ENCODE data around the gene PRDM16.

PRDM16 gene

DNA sequence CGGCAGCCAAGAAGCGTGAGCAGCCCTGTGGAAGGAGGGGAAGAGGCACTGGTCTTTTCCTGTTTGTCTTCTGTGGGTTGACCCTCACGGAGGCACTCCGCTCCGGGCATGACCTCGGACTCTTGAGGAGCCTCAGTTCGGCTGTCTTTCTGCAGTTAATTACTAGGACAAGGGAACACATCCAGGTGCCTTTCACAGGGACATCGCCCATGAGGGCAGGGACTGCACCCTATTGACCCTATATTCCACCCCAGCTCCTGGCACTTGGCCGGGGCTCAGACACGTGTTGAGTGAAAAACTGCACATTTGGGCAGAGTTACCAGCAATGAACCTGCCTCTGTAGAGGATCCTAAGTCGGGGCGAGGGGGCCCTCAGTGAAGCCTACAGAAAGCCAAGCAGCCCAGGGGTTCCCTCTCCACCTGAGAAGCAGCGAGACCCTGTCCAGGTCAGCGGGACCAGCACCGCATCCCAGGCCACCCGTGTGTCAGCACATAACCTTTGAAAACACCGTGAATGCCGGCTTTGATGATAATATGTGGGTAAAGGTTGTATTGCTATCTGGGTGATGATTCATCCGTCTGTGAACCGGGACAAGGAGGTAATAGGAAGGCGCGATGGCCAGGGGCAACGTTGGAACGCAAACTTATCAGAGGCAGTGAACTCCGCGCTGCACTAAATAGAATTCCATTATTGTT lies 224.0 kb downstream of the PRDM16 start:
- no peak for DNase-seq

DNA sequence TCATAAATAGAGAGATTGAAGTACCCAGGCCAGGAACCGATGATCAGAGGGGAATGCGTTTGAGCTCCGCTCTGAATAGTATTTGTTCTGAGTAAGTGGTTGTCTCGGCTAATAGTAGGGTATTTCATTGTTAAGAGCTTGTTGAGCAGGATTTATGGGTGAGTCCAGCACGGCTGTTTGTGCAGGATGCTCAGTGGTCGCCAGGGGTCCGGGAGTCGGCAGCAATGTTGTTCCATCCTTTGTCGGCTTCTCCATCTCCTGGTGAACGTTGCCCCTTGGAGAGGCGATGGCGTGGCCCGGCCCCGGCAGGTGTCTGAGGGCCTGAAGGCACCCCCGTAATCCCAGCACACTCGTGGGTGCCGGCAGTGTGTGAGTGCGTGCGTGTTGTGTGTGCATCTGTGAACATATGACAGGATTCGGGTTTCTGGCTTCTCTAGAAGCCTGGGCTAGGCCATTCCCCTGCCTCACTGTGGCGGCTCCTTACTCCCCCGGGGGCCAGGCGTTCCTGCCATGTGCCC lies 224.6 kb downstream of the PRDM16 start:
- no peak for DNase-seq

DNA sequence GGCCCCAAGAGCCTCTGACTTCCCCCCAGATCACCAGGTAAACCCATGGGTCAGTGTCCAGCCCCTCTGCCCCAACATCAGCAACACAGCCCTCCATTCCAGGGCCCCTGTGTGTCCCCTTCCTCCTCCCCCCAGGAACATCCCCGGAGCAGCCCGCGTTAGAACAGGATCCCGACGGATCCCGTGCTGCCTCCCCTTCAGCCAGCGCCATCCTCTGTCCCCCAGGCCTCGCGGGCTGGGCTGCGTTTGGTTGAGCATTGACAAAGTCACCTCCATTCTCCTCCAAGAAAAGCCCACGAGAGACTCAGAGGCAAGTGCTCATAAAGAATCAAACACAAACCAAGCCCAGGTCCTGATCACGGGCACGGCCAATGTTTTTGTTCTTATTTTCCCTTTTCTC lies 225.4 kb downstream of the PRDM16 start:
- no peak for DNase-seq

DNA sequence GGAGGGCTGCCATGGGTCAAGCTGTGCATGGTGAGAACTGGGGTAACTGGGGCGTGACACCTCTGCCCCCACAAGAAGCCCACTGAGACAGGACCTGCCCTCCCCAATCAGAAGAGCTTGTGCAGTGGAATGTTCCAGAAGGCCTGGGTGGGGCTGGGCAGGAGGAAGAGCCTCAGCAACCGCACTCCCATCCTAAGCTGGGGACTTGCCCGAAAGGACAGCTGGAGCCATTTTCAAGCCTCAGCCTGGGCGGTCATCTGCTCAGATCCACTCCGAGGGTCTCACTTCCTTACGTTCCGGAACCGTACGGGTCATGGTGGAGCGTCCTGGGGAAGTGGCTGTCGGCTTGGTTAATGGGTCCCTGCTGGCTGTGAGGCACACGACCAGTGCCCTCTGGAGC lies 226.8 kb downstream of the PRDM16 start:
- DNase-seq, result no peak

DNA sequence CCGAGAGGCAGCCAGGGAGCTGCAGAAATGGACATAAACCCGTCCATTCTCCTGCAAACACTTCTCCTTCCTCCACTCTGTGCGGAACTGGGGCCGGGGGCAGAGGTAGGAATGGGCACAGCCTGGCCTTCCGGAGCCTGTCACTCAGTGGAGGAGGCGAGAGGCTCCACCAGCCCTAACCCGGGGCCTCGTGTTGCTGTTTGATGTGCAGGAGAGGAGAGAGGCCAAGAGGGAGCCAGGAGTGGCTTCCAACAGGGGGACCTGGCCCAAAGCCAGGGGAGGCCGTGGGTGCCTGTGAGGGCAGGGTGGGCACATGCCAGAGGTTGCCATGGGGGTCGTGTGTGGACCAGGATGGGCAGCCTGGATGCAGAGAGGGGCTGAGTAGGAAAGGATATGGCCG lies 227.3 kb downstream of the PRDM16 start:
- DNase-seq, result no peak

DNA sequence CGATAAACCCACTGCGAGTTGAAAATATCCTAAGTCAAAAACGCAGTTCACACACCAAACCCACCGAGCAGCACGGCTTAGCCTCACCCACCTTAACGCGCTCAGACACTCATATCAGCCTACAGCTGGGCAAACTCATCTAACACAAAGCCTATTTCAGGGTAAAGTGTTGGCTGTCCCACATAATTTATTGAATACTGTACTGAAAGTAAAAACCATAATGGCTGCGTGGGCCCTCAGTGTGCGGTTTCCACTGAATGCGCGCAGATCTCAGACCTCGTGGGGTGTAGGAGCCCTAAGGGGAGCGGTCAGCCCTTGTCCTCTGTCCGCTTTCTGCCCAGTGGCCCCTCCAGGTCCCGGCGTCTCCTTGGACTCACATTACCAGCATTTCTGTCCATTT lies 227.8 kb downstream of the PRDM16 start:
- DNase-seq, result no peak

DNA sequence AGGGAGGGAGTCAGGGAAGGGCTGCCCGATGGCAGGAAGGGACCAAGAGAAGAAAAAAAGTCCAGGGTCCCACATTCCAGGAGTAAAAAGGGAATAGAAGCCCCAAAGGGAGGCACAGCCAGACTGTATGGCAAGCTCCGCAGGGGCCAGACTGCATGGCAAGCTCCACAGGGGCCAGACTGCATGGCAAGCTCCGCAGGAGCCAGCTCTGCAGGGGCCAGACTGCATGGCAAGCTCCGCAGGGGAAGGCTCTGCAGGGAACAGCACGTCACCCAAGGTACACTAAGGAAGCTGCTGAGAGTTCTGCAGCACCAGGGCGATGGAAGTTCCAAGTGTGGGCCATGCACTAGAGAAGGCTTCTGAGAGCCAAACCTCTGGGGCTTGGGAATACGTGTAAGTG lies 228.8 kb downstream of the PRDM16 start:
- no peak for DNase-seq

DNA sequence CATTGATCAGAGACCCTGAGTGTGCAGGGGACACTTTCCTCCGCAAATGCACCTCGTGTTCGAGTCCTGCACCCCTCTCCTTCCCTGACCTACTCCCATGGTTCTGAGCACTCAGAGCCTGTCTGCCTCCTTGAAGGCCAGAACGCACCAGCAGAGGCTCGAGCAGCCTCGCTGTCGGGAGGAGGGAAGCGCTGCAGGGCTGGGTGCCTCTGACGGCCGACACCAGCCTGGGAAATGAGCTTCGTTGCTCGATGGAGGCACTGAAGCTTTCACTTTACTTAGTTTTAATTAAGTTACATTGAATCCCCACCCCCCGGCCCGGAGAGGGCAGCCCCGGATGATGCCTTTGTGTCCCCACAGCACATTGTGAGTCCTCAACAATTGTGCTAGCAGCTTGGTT lies 229.2 kb downstream of the PRDM16 start:
- no peak for DNase-seq

DNA sequence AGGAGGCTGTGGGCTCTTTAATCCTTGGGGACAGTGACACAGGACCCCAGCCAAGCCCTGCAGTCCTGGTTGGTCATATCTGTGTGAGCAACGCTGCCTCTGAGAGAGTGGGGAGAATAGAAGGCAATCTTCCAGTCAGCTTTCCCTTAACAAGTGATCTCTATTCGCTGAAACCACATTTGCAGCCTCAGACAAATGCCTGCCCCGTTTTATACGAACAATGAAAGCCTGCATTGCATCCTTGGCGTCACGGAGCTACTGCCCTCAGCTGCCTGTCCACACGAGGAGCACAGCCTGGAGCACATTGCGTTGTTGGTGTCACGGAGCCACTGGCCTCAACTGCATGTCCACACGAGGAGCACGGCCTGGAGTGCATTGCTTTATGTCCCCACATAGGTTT lies 235.2 kb downstream of the PRDM16 start:
- DNase-seq, result no peak

DNA sequence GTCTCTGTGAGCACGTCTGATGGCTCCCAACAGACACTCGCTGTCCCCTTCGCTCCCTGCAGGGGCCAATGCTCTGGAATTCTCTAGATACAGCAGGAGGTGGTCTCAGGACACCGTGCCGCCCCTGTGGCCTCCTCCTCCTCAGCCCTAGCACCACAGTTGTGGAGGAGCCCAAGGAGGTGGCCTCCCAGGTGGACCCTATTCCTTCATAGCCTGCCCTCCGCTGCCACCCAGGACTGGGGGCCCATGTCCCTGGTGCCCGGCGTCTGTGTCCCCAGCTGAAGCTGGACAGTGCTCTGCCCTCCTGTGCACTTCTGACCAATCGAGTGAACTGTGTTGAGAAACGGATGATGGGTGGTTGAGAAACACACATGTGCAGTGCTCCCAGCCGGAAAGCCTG lies 235.7 kb downstream of the PRDM16 start:
- no peak for DNase-seq

DNA sequence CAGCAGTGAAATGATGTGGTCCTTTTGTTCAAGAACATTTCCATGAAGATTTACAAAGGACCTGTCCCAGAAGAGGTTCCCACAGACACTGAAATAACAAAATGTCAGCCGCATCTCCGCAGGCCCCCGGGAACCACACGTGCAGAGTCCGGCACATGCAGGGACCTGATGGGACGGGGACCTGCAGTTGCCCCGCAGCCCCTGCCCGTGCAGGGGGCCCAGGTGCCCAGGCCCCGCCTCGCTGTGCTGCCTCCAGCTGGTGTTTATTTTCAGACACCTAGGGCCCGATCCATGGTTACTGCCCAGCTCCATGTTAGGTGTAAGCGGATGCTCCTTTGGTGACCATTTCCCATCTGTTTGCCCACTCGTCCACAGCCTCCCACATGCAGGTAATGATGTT lies 236.2 kb downstream of the PRDM16 start:
- DNase-seq, result no peak

DNA sequence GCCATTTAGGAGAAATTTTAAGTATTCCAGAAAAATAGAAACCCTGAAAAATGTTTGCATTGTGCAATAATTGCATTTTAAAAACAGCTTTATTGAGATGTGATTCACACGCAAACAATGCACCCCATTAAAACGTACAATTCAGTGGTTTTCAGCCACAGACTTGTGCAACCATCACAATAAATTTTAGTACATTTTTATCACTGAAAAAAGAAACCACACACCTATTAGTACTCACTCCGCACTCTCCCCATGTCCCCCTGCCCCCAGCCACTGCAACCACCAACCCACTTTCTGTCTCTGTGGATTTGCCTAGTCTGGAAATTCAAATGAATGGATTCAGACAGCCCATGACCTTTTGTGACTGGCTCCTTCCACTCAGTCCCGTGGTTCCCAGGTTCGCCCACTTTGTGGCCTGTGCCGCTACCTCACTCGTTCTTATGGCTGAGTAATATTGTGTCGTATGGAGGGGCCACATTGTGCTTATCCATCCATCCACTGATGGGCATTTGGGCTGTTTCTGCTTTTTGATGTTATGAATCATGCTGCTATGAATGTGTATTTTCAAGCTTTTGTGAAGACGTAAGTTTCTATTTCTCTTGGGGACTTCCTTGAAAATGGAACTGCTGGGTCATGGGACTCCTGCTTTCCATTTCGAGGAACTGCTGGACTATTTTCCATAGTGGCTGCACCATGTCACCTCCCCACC lies 237.7 kb downstream of the PRDM16 start:
- DNase-seq, result no peak

DNA sequence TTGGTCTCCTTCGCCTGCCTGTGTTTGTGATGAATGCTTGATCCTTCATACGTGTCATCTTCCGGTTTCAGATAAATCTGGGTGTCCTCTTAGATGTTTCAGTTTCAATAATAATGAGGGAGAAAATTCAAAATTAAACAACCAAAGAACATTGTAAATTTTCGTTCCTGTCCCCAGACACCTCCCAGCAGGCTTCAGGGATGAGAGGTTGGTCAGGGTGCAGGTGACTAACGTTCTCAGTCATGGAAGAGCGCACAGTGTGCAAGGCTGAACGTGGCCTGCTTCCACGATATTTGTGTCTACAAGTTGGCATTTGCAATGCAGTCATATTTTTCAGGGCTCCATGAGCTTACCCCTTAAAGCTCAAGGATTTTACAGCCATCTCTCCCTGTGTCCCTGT lies 238.4 kb downstream of the PRDM16 start:
- DNase-seq, result no peak

DNA sequence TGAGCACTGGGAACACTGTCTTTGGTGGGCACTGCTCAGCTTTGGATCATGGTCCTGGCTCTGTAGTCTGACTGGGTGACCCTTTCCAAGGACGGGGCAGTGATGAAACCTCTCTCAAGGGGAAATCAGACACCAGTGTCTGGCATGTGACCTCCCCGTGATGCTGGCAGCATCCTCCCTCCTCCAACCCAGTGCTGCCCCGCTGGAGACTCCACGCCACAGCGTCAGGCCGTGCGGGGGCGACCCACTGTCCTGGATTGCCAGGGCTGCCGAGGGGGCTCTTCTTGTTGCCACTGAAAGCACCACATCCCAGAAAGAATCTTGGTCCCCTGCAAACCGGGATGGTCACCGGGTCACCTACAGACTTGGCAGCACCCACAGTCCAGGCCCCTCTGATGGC lies 239.1 kb downstream of the PRDM16 start:
- no peak for DNase-seq

DNA sequence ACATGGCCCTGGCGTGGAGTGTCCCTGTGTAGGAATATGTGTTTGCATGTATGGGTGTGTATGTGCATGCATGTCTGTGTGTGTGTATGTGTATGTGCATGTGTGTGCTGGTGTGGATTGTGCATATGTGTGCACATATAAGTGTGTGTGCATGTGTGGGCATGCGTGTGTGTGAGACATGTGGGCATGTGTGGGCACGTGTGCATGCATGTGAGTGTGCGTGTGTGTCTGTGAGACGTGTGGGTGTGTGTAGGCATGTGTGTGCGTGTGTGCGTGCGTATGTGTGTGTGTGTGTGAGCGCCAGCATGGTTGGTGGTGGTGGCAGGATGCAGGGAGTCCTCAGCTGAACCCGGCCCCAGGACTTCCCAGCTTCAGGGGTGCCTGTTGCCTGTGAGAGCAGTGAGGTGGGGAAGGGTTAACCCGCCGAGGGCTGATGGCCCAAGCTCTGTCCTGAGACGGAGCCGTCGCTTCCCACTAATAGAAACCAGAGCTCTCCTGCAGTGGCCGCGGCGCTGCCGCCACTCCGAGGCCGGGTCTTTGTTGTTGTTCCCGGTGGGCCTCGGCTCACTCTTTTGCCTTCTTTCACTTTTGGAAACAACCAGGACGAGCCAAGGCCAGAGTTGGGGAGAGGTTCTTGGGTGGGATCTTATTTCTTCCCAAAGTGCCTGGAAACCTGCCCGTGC lies 241.9 kb downstream of the PRDM16 start:
- no peak for DNase-seq

DNA sequence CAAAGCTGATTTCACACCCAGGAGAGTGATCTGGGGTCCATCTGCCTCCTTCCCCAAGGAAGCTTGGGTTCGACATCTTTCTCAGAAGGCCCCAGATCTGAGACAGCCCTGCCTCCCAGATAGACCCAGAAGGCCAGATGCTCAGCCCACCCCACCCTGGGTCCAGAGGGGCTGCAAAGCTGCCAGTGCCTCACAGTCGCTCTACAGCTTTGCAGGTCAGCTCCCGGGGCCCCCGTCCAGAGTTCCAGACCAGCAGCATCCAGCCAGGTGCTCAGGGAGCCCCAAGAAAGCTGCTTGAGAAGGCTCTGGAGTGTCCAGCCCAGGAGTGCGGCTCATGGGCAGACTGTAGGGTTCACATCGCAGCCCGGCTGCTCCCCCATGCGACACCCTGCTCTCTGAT lies 242.7 kb downstream of the PRDM16 start:
- DNase-seq, result no peak

DNA sequence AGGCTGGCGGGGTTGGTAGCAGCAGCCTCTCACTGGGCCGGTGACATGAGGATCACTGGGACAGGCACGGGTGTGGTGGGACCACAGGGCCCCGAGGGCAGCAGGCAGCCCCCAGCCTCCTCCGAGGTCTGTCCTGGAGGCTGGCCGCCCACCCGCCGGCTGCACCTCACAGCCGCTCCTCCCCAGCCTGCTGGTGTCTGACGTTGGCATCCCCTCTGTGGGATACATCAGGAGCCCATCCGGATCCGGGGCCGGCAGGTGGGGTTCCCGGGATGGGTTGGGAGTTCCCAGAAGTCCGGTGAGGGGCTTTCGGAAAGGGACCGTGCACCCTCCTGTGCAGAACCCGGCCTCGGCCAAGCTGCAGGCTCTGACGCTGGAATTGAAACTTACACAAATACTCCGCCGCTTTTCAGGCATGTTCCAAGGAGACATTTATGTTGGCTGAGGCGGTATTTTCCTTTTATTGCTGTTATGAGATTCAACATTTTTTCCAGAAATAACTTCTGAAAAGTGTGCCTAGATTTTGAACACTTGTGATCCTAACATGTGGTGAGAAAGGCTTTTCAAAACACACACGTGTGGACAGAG lies 243.4 kb downstream of the PRDM16 start:
- DNase-seq, result no peak

DNA sequence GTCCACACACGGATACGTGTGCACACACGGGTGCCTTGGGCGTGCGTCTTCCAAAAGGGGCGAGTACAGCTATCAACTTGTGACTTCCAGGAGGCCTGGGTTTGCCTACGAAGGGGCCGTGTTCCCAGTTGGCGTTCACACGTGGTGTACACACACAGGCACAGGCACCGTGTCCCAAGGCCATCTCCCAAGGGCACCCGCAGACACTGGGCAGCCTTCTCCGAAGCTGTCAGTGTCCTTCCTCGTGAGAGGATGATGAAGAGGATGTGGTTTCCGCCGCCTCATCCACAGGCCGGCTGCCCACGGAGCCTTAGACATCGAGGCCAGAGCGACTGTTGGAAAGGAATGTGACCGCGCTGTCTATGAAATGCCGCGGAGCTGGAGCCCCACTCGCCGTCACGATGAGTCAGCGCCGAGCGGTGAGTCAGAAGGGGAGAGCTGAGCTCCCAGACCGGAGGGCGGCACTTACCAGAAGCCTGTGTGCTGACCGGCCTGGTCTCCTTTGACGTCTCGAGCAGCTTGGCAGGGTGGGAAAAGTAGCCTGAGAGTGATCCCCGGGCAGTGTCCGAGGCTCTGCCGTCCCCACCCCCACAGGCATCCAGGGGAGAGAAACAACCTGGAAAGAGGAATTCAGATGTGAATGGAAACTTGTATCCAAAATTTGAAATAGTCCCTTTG lies 244.0 kb downstream of the PRDM16 start:
- no peak for DNase-seq

DNA sequence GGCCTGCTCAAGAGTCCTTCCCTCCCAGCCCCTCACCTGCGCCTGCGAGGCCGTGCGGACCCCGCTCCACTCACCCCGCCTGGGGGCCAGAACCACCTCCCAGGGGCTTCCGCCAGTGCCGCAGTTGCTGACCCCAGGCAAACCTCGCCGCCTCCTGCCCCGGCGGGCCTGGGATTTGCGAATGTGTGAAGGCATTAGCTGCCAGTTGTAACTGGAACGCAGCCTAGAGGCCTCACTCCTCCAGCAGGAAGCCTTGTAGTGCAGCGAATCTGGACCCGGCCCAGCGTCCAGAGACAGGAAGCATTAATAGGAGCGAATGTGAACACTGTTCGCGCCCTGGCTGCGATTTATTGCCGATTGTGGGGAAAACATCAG lies 244.6 kb downstream of the PRDM16 start:
- DNase-seq, result no peak

DNA sequence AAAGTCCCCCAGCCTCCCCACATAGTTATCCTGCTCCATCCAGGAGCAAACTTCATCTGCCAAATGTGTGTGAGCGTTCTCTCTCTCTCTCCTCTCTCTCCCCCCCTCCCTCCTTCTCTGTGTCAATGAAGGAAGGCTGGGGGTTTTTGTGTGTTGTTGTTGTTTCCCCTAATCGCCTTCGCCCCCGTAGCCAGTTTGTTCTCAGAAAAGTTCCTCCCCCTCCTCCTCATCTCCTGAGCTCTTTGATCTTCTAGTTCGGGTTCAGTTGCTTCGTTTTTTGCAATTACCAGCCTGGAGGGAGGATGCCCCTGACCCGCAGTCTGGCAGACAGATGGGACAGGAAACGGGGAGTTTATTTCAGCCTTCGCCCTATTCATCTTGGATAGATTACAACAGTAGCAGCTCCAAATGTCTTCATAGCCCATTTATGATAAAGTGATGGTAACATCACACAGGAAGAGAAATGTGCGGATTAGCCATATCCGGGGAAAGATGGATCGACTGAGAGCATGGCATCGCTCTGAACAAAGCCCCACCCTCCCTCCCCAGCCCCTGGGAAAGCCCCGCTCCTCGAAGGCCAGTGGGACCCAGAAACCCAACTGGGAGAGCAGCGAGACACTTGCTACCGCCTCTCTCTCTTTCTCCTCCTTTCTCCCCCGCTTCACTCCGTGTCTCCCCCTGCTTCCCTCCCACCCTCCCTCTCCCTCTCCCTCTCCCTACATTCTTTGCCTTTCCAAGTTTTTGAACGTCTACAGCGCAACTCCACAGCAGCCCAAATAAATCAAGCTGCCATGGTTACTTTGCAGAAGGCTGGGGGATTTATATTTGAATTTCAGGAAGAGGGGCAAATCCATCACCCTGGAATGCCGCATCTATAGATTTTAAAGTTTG lies 245.7 kb downstream of the PRDM16 start:
- DNase-seq, result no peak

DNA sequence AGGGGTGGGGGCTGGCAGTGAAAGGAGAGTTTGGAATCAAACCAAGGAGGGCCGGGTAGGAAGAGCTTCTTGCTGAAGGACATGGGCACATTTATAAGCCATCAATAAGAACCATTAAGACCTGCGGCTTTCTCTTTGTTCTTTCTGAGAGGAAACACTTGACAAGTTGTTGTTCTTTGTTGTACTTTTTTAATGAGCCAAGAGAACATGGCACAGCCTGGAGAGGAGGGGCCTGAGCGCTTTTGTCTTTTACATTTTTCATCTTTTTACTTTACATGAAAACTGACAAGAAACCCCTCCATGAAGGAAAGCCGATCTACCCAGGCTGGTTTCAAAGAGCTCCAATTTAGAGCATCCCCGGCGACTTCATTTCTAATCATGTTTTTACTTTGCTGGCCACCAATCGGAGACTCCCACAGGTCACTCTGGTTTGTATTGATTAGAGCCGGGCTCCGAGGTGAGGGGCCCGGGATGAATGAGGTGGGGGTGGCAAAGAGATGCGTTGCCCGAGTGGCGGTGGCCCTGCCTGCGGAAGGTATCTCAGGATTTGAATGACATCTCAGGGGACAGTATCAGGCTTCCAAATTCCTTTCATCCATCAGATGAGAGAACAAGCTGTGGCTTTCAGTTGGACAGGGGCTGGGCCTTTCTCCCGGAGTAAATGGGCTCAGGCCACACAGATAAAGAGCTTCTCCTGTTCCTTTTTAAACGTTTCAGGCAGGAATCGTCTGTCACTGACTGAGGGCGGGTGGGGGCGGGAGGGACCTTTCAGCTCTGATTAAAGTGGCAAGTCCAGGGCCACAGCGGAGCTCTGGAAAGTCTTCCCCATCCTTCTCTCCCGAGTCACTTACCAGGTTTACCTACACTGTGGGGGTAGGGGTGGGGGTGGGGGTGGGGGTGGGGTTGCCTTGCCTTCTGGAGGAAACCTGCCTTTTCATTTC lies 246.7 kb downstream of the PRDM16 start:
- no peak for DNase-seq

Measured in Kasumi-1 (cell line).